ENCODE results near the gene PTPRCAP.
"Not testable (repeated sequence)": the region's sequence is repeated elsewhere in the genome, so short reads cannot be mapped to it uniquely, and the experiment has no call there.

Gene PTPRCAP

GRCh38 chr11:67437082-67437808 is at the start of gene PTPRCAP:
PTPRCAP (minus strand) TSS chr11:67437682; CDS start chr11:67437619, 63 bp downstream.
- peak; percentile 77 for DNase-seq

- no peak for DNase-seq
These were observed 49.2 kb upstream of the PTPRCAP start for GRCh38 chr11:67486481-67487195.

- peak; percentile 32 for DNase-seq
These were observed 48.4 kb upstream of the PTPRCAP start for GRCh38 chr11:67485873-67486361.

- DNase-seq = peak; percentile 50
These were observed 47.4 kb upstream of the PTPRCAP start for GRCh38 chr11:67484847-67485311.

- DNase-seq = no peak
These were observed 46.6 kb upstream of the PTPRCAP start for GRCh38 chr11:67483831-67484665.

- peak; percentile 97 for DNase-seq
These were observed 45.6 kb upstream of the PTPRCAP start, which contains the start of gene AIP for GRCh38 chr11:67482827-67483798. AIP (plus strand) TSS chr11:67483026; CDS start chr11:67483159, 133 bp downstream.

- DNase-seq = no peak
These were observed 44.9 kb upstream of the PTPRCAP start for GRCh38 chr11:67482275-67482826.

- not testable (repeated sequence) for DNase-seq
These were observed 40.0 kb upstream of the PTPRCAP start for GRCh38 chr11:67477344-67478050.

GRCh38 chr11:67476692-67477091 is 39.2 kb upstream of the PTPRCAP start:
- not testable (repeated sequence) for DNase-seq

GRCh38 chr11:67472882-67473281 is 35.4 kb upstream of the PTPRCAP start:
- no peak for DNase-seq

- no peak for DNase-seq
These were observed 33.0 kb upstream of the PTPRCAP start for GRCh38 chr11:67470337-67471002.

GRCh38 chr11:67469508-67469811 is 32.0 kb upstream of the PTPRCAP start:
- DNase-seq = no peak

GRCh38 chr11:67468759-67469507 is 31.5 kb upstream of the PTPRCAP start, which contains the start of gene TMEM134:
TMEM134 (minus strand) TSS chr11:67469251; CDS start chr11:67469192, 59 bp downstream.
- peak; percentile 91 for DNase-seq

- DNase-seq = no peak
These were observed 30.9 kb upstream of the PTPRCAP start for GRCh38 chr11:67468456-67468758.

- no peak for DNase-seq
These were observed 30.6 kb upstream of the PTPRCAP start for GRCh38 chr11:67468056-67468455.

GRCh38 chr11:67466962-67467771 is 29.7 kb upstream of the PTPRCAP start:
- DNase-seq = no peak

GRCh38 chr11:67466367-67466766 is 28.9 kb upstream of the PTPRCAP start:
- DNase-seq = no peak

- not testable (repeated sequence) for DNase-seq
These were observed 28.0 kb upstream of the PTPRCAP start for GRCh38 chr11:67465530-67465929.

- DNase-seq = no peak
These were observed 27.7 kb upstream of the PTPRCAP start for GRCh38 chr11:67465189-67465510.

Measured in activated CD4-positive, alpha-beta T cell treated with anti-CD3 and anti-CD28 coated beads, Interleukin-2, amount 50 U/mL, for 1 hour (primary cell).